ENCODE data around the gene CCDC171.
"Not testable (repeated sequence)": the region's sequence is repeated elsewhere in the genome, so short reads cannot be mapped to it uniquely, and the experiment has no call there.

The CCDC171 gene

GRCh38 chr9:15570769-15571168, 17.9 kb downstream of the CCDC171 start:
- peak; percentile 24 for DNase-seq

GRCh38 chr9:15572200-15572770, 19.4 kb downstream of the CCDC171 start:
- peak; percentile 60 for DNase-seq

GRCh38 chr9:15576350-15577050, 23.7 kb downstream of the CCDC171 start:
- no peak for DNase-seq

GRCh38 chr9:15578714-15579113, 25.9 kb downstream of the CCDC171 start:
- DNase-seq = no peak

GRCh38 chr9:15584379-15584778, 31.5 kb downstream of the CCDC171 start:
- DNase-seq = no peak

GRCh38 chr9:15592317-15592716, 39.5 kb downstream of the CCDC171 start:
- DNase-seq = no peak

- DNase-seq = not testable (repeated sequence)
Observed at GRCh38 chr9:15592940-15593339, 40.1 kb downstream of the CCDC171 start.

GRCh38 chr9:15600666-15601330, 48.0 kb downstream of the CCDC171 start:
- DNase-seq = not testable (repeated sequence)

GRCh38 chr9:15606643-15607472, 54.0 kb downstream of the CCDC171 start:
- peak; percentile 11 for DNase-seq

- DNase-seq = no peak
Observed at GRCh38 chr9:15612962-15613361, 60.1 kb downstream of the CCDC171 start.

- DNase-seq = no peak
Observed at GRCh38 chr9:15617782-15618181, 64.9 kb downstream of the CCDC171 start.

GRCh38 chr9:15618540-15619331, 65.9 kb downstream of the CCDC171 start:
- no peak for DNase-seq

GRCh38 chr9:15622318-15622971, 69.6 kb downstream of the CCDC171 start:
- DNase-seq = no peak

- no peak for DNase-seq
Observed at GRCh38 chr9:15635752-15636151, 82.9 kb downstream of the CCDC171 start.

- DNase-seq = no peak
Observed at GRCh38 chr9:15640121-15640520, 87.3 kb downstream of the CCDC171 start.

GRCh38 chr9:15641291-15641690, 88.4 kb downstream of the CCDC171 start:
- DNase-seq = no peak

- DNase-seq = peak; percentile 28
Observed at GRCh38 chr9:15642369-15642962, 89.6 kb downstream of the CCDC171 start.

- no peak for DNase-seq
Observed at GRCh38 chr9:15670246-15670645, 117.4 kb downstream of the CCDC171 start.

GRCh38 chr9:15670894-15671293, 118.1 kb downstream of the CCDC171 start:
- DNase-seq = no peak

- no peak for DNase-seq
Observed at GRCh38 chr9:15693701-15694100, 140.9 kb downstream of the CCDC171 start.

- peak; percentile 8 for DNase-seq
Observed at GRCh38 chr9:15696979-15697378, 144.1 kb downstream of the CCDC171 start.
